Measurements from ENCODE around the gene PAX3.

Gene PAX3

GRCh38 chr2:222196159-222196558, 102.6 kb downstream of the PAX3 start:
- TF ChIP-seq, protein P1, sequence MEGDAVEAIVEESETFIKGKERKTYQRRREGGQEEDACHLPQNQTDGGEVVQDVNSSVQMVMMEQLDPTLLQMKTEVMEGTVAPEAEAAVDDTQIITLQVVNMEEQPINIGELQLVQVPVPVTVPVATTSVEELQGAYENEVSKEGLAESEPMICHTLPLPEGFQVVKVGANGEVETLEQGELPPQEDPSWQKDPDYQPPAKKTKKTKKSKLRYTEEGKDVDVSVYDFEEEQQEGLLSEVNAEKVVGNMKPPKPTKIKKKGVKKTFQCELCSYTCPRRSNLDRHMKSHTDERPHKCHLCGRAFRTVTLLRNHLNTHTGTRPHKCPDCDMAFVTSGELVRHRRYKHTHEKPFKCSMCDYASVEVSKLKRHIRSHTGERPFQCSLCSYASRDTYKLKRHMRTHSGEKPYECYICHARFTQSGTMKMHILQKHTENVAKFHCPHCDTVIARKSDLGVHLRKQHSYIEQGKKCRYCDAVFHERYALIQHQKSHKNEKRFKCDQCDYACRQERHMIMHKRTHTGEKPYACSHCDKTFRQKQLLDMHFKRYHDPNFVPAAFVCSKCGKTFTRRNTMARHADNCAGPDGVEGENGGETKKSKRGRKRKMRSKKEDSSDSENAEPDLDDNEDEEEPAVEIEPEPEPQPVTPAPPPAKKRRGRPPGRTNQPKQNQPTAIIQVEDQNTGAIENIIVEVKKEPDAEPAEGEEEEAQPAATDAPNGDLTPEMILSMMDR (IDR thresholded peaks at IDR 0.05; ENCODE audit: insufficient read depth, low read depth, low read length, missing control alignments), result no peak
- H3K4me3 ChIP-seq (ENCODE audit: low read depth, low read length), result no peak overlapping the region
- no peak for DNase-seq (ENCODE audit: low read depth)

DNA sequence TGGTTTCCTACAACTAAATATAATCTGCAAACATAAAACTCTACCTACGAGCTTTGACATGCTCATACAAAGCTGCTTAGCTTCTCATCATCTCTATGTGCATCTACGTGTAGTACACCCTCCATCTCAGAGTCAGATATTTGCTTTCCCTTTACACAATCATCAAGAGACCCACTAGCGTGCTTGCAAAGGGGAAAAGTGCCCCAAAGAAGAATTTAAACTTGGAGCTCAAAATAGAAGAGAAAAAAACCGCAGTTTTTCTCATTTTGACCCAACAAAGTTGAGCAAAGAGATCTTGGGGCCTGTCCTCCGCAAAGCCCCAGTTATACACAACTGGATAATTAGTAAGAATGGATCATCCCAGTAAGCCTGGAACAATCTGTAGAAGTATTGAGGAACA, 104.1 kb downstream of the PAX3 start:
- TF ChIP-seq, protein P1 (IDR thresholded peaks at IDR 0.05; ENCODE audit: insufficient read depth, low read depth, low read length, missing control alignments), result no peak
- DNase-seq (ENCODE audit: low read depth), result peak; percentile 9

DNA sequence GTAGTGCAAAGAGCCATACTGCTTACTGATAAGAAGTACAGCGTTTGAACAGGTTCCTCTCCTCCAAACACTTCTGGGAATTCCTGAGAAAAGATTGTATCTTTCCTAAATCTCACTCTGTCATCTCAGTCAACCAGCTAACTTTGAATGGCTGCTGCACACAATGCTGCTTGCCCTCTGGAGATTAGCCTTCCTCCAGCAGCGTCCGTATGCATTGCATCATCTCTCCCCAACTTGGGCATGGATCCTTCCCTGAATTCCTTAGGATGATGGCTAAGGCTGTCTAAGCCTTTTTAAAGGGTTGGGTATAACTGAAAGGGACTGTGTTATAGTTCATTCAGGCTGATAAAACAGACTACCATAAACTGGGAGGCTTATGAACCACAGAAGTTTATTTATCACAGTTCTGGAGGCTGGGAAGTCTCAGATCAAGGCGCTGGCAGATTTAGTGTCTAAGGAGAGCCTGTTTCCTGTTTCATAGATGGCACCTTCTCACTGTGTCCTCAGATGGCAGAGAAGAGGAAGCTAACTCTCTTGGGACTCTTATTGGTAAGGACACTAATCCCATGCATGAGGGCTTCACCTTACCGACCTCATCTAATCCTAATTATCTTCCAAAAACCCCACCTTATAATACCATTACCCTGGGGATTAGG, 105.3 kb downstream of the PAX3 start:
- TF ChIP-seq, protein P1 (IDR thresholded peaks at IDR 0.05; ENCODE audit: insufficient read depth, low read depth, low read length, missing control alignments), result no peak
- DNase-seq (ENCODE audit: low read depth), result peak; percentile 2
- no peak overlapping the region for H3K4me3 ChIP-seq (ENCODE audit: low read depth, low read length)

More for the DNA sequence above, 104.1 kb downstream of the PAX3 start:
- no peak overlapping the region for H3K4me3 ChIP-seq (ENCODE audit: low read depth, low read length)

DNA sequence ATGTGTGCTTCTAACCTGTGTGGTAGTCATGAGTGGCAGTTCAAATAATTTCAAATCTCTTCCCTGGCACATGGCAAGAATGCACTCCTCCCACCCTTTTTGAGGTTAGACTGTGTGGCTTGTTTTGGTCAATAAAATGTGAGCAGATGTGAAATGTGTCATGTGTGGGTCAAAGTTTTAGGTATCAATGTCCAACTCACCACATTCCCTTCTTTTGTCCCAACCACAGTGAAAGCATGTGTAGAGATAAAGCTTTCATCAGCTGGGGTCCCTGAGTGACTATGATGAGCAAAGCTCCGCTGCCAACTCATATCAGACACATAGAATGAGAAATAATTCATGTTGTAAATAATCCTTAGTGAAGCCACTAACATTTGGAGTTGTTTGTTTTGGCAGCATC, 118.2 kb downstream of the PAX3 start:
- TF ChIP-seq, protein P1 (IDR thresholded peaks at IDR 0.05; ENCODE audit: insufficient read depth, low read depth, low read length, missing control alignments), result no peak
- no peak overlapping the region for H3K4me3 ChIP-seq (ENCODE audit: low read depth, low read length)
- no peak for DNase-seq (ENCODE audit: low read depth)

- no peak overlapping the region for H3K4me3 ChIP-seq (ENCODE audit: low read depth, low read length)
- no peak for DNase-seq (ENCODE audit: low read depth)
- TF ChIP-seq, protein P1 (IDR thresholded peaks at IDR 0.05; ENCODE audit: insufficient read depth, low read depth, low read length, missing control alignments), result no peak
Measured at GRCh38 chr2:222179592-222179991, 119.2 kb downstream of the PAX3 start.

- H3K4me3 ChIP-seq (ENCODE audit: low read depth, low read length), result no peak overlapping the region
- DNase-seq (ENCODE audit: low read depth), result no peak
- TF ChIP-seq, protein P1 (IDR thresholded peaks at IDR 0.05; ENCODE audit: insufficient read depth, low read depth, low read length, missing control alignments), result no peak
Measured at GRCh38 chr2:222178450-222178849, 120.3 kb downstream of the PAX3 start.

DNA sequence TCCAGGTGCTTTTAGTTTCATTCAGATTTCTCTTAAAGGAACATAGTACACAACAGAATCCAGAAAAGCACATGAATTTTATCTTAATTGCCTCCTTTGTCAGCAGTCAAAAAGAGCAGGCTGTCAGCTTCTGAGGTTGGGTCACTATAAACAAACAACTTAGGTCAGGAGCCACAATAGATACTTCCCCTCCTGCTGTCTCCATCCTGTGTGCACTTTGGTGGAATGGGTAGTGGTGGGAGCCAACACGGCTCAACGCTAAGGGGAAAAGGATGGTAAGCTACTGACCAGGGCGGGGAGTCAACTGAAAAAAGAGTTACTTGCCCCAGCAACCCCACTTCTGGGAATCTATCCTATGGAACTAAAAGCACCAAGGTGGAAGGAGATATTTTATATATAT, 121.9 kb downstream of the PAX3 start:
- H3K4me3 ChIP-seq (ENCODE audit: low read depth, low read length), result no peak overlapping the region
- no peak for DNase-seq (ENCODE audit: low read depth)
- TF ChIP-seq, protein P1 (IDR thresholded peaks at IDR 0.05; ENCODE audit: insufficient read depth, low read depth, low read length, missing control alignments), result no peak
